Astrocyte of the spinal cord (primary cell): Measurements from ENCODE around the gene TSKS.
"Not testable (repeated sequence)": the region's sequence is repeated elsewhere in the genome, so short reads cannot be mapped to it uniquely, and the experiment has no call there.

Source experiments
- DNase-seq: peaks from one replicate; pipeline ENCODE4 v3.0.0; 2011; ENCODE audit warnings: low read depth, low spot score
- H3K4me3 ChIP-seq: 2 replicates; pipeline ENCODE4 v1.5.1; 2011; ENCODE audit warnings: low read depth, mild to moderate bottlenecking, low read length, moderate library complexity
- CTCF ChIP-seq: IDR thresholded peaks from 2 replicates; pipeline ENCODE4 v1.5.1; 2012; ENCODE audit warnings: low read depth, mild to moderate bottlenecking, low read length, inconsistent platforms
- in situ Hi-C: cut with HindIII; loops from 2 replicates; pipeline ENCODE4 v1.10.0; 2017; ENCODE audit warnings: low sequenced_read_pairs

The TSKS gene

GRCh38 chr19:49730166-49730565, 32.9 kb downstream of the TSKS start:
- no peak for DNase-seq
- no peak for TF ChIP-seq CTCF
- no peak overlapping the region for H3K4me3 ChIP-seq
- in situ Hi-C loops, result no loop called here

- DNase-seq, result peak; percentile 12
- no peak for TF ChIP-seq CTCF
- in situ Hi-C loops, result no loop called here
- H3K4me3 ChIP-seq, result no peak overlapping the region
Measured at GRCh38 chr19:49727217-49728030, 35.7 kb downstream of the TSKS start.

GRCh38 chr19:49719420-49719819, 43.7 kb downstream of the TSKS start:
- H3K4me3 ChIP-seq, DNase-seq, in situ Hi-C loops: not testable (repeated sequence)

- in situ Hi-C loops, result no loop called here
- no peak overlapping the region for H3K4me3 ChIP-seq
- no peak for TF ChIP-seq CTCF
- no peak for DNase-seq
Measured at GRCh38 chr19:49718991-49719390, 44.1 kb downstream of the TSKS start.

- H3K4me3 ChIP-seq, result no peak overlapping the region
- peak; percentile 71 for DNase-seq
- no peak for TF ChIP-seq CTCF
- in situ Hi-C loops, result no loop called here
Measured at GRCh38 chr19:49718511-49718910, 44.6 kb downstream of the TSKS start.

GRCh38 chr19:49716154-49716553, 47.0 kb downstream of the TSKS start:
- no peak overlapping the region for H3K4me3 ChIP-seq
- in situ Hi-C loops, result no loop called here
- no peak for TF ChIP-seq CTCF
- DNase-seq, result no peak

GRCh38 chr19:49713236-49713845, 49.8 kb downstream of the TSKS start:
- no peak for TF ChIP-seq CTCF
- in situ Hi-C loops, result no loop called here
- no peak for DNase-seq

More at GRCh38 chr19:49713236-49713845, 49.8 kb downstream of the TSKS start:
- H3K4me3 ChIP-seq, result no peak overlapping the region
